NK-92 treated with Interleukin-12 subunit alpha and Interleukin-12 subunit beta, amount 100 ng/mL, for 24 hours (cell line): Measurements from ENCODE around the gene INMT.

Source experiments
- DNase-seq: peaks from one replicate; lab custom pipeline; 2025; lab: John Stamatoyannopoulos, UW

Gene INMT

DNA sequence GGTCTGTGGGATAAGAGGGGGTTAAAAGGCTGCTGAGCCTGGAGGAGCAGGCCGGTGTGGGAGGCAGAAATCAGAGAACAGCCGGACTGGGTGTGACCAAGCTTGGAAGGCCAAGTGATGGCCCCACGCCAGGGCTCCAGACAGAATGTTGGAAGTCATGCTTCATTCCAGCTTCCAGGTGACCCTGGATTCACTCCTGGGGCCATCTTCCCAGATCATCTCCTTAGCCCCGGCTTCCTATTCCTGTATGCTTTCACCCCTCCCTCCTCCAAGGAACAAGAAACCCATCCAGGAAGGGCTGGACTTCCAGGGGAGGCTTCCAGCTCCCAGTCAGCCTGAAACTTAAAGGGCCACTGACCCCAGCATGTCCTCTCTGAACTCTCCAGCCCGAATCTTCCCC, 1.0 kb downstream of the INMT start:
- no peak for DNase-seq

DNA sequence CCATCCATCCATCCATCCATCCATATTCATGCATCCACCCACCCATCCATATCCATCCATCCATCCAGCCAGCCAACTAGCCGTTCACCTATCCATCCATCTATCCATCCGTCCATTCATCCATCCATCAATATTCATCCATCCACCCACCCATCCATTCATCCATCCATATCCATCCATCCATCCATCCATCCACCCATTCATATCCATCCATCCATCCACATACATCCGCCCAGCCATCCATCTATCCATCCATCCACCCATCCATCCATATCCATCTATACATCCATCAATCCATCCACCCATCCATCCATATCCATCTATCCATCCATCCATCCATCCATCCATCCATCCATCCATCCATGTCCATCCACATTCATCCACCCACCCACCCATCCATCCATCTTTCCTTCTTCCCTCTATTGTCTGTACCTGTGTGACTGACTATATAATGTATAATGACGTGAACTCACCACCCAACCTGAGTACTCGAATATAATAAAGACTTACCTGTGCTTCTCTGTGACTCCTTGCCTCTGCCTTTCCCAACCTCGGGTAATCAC, 2.5 kb downstream of the INMT start:
- no peak for DNase-seq

DNA sequence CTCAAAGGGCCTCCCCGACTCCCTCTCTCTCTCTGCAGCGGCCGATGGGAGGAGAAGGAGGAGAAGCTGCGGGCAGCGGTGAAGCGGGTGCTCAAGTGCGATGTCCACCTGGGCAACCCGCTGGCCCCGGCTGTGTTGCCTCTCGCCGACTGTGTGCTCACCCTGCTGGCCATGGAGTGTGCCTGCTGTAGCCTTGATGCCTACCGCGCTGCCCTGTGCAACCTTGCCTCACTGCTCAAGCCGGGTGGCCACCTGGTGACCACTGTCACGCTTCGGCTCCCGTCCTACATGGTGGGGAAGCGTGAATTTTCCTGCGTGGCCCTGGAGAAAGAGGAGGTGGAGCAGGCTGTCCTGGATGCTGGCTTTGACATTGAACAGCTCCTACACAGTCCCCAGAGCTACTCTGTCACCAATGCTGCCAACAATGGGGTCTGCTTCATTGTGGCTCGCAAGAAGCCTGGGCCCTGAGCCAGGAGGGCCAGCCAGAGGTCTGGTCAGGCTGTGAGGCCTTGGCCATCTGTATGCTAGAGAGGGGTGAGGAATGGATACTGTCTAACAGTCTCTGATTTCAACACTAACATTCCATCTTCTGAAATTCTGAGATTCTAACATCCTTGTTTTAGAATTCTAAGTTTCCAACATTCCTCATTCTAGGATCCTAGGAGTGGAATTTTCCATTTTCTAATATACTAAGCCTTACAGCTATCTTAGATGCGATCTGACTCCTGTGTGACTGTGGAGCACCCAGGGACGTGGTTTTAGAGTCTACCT, 3.6 kb downstream of the INMT start:
- no peak for DNase-seq

DNA sequence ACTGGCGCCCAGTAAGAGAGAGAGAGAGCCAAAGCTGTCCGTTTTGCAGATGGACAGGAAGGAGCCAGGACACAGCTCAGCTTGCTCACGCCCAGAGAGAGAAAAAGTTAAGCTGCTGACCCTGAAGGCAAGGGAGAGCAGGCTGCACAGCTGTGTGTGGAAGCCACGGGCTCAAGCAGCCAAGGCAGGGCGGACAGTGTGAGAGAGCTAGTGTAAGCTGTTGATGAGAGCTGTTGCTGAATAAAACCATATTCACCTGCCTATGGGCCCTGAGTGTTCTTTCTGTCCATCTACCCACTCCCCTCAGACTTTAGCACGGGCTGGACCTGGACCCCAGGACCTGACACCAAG, 5.4 kb downstream of the INMT start:
- no peak for DNase-seq

DNA sequence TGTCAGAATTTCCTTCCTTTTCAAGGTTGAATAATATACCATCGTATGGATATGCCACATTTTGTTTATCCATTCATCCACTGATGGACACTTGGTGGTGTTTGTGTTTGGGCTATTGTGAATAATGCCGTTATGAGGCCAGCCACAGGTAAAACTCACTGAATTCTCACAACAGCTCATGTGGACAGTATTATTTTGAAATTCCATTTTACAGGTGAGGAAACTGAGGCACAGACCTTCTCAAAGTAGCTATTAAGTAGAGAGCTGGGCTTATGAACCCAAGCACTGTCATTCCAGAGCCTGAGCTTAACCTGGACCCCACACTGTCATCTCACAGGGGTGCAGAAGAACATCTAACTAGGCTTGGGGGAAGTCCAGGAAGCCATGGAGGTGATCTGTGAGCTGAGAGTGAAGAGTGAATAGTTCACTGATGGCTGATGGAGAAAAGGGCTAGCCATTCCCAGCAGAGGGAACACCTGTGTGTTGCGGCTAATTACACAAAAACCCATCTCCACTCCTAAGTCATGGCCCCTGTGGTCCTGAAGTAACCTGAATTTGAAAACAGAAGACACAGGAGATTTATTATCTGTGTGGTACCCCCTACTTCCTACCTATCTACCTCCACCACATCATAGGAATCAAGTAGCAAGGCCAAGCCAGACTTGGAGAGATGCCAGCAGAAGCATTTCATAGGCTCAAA, 8.7 kb downstream of the INMT start:
- DNase-seq: no peak

DNA sequence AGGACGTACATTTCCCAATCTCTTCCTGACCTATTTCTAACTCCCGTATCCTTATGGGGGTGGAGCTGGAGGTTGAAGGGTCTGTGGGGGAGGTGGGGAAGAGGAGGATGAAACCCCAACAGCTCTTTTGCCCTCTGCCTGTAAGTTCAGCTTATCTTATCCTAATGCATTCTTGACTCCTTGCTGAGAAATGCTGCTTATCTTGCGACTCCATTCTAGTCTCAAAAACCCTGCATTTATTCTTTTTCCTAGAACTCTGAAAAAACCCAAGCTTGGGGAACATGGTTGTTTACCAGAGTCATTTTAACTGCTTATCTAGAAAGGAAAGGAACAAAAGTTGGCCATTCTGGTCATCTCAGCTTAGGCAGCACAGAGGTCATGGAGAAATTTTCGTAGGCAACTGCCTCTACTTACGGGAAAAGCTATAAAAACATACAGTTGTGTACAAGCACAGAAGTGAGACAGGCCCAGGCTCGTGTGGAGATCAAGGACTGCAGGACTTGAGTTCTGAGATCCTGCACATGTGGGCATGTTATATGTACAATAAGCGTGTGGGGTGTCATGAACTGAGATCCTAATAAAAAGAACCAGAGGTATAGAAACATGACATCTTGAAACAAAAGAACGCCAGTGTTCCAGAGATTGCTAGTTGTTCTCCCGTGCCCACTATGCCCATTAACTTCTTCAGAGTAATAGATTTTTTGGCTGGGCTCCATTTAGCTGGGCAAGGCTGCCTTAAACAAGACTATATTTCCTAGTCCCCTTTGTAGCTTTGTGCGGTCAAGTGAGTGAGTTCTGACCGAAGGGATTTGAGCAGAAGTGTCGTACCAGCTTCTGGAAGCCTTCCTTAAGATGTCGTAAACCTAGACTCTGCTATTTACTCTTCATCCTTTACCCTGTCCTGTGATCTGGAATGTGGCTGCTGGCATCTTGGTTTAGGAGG, 9.6 kb downstream of the INMT start:
- DNase-seq: no peak

DNA sequence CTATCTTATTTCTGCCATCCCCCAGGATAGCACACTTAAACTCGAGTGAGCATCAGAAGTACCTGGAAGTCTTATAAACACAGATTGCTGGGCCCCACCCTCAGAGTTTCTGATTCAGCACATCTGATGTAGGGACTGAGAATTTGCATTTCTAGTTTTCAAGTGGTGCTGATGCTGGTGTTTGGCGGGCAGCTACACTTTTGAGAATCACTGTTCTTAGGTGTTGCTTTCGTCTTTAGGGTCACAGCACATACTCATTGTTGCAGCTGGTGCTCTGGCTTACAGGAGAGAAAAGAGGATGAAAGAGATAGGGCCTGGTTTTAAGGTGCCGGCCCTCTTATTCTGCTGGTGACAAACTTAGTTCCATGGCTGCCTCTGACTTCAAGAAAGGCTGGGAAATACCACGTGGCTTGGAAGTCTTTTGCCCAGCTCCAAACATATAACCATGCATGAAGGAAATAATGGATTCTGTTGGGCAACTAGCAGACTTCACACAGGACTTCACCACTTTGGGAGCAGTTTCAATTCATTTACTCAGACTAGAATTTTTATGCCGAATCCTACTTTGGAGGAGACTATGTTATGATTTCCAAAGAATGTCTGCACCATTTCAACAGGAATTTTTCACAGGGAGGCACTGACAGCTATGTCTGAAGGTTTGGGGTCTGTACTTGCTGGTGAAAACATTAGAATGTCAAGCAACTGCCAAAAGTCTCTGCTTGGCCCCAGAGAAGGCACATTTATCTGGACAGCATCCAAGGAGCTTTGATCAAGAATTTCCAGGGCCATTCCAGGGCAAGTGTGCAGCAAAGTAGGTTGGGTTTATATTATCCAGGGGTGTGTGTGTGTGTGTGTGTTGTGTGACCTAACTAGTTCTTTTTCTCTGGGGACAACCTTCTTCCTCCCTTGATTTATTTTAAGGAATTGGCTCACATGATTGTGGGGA, 12.4 kb downstream of the INMT start:
- DNase-seq: no peak

DNA sequence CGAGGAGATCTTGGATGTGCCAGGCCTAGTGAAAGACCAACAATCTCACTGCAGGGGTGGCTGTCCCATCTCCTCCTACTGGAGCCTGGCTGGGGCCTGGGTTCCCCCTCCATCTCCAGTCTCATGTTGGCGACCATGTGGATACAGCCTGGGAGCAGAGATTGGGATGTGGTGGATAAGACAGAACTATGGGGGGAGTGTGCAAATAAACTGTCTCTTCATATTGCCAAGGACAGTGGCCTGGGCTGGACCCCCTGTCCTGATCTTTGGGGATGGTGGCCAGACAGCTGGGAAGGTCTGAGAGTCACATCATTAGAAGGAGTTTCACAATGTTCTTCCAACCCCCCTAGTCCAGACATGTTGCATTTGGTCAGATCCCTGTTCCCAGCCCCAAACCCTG, 13.5 kb downstream of the INMT start:
- DNase-seq: no peak

DNA sequence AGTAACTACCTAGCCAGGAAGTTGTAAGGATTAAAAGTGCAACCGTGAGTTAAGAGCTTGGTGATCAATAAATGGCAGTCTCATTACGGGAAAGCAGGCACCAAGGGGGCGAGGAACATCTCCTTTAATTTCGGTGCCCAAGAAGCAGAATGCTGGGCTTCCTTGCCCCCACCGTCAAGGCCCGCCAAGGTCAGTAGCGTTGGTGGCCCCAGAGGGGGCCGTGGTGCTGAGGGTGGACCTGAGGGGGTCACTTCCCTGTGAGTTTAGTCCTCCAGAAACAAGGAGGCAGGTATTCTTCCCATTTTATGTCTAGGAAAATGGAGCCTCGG, 18.9 kb downstream of the INMT start:
- DNase-seq: no peak

DNA sequence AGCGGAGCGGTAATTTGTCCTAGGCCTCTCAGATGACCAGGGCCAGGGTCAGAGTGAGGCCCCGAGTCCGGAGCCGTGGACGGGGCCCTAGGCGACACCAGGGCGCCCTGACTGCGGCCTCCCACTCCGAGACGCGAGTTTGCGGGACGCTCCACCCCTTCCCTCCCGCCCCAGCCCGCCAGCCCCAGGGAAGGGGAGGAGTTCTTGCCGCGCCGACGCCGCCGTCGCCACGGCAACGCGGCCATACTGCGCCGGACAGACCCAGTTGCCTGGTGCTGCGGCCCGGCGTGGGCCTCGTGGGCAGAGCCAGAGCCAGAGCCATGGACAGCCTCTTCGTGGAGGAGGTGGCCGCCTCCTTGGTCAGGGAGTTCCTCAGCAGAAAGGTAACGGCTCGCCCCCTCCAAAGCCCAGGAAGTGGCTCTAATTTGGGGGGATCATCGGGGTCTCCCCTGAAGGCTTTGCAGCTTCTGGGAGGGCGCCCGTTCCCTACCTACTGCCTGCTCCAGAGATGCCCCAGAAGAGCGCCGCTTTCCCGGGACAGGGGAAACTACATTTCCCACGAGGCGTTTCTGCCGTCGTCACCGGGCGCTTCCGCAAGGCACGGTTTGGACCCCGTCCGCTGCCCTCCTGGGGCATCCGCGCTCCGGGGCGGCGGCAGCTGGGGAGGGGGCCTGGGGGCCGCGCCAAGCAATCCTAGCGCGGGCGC, 19.4 kb downstream of the INMT start, which contains the start of gene MINDY4:
Gene MINDY4, plus strand, starts transcription at position 244 of the 706 bp plus-strand sequence. Its CDS starts 77 bp downstream, at position 321.
- DNase-seq: no peak

DNA sequence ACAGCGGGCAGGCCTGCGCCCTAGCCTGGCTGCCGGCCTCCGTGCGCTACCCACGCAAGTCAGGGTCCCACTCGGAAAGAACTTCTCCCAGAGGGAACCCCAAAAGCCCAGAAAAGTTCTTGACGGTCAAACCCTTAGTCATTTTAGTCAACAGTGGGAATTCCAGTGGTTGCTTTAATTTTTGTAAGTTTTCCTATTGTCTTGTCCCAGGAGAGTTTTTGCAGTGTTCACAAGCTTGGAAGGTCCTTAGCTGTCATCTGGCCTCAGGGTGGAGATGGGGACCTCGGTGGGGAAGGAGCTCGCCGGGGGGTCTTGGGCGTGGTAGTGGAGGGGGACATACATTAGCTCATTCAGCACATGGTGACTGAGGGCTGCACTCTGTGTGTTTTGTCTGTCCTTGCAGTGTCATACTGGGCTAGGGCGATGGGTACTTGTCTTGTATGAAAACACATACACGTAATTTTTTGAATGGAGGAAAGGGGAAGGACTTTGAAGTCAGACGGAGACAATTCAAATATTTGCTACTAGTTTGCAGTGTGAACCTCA, 20.0 kb downstream of the INMT start:
- no peak for DNase-seq

DNA sequence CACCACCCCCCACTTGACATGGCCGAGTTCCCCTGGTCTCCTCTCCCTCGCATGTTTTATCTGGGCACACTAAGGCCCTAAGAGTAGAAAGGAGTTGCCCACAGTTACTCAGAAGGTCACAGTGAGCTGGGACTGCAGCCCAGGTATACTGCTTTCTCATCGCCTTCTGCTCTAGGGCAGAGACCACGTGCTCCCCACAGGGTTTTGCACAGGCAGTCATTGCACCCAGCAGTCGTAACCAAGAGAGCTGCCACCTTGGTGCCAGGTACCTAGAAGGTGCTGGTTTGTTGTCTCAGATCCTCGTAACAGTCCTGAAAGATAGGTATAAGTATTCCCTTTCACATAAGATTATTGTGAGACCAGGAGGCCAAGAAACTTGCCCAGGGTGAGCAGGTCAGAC, 21.0 kb downstream of the INMT start:
- no peak for DNase-seq

DNA sequence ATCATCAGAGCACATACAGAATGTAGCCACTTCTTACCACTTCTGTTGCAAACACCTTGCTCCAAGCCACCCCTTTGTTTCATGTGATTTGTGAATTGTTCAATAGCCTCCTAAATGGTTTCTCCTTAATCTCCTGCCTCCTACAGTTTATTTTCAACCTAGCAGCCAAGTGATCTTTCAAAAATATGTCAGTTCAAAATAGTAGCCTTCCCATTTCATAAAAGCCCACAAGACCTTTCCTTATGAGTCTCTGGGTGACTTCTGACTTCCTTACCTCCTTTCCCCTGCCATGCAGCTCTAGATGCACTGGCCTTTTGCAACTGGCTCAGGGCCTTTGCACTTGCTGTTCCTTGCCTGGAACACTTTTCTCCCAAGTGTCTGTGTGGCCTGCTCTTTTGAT, 24.1 kb downstream of the INMT start:
- DNase-seq: no peak

DNA sequence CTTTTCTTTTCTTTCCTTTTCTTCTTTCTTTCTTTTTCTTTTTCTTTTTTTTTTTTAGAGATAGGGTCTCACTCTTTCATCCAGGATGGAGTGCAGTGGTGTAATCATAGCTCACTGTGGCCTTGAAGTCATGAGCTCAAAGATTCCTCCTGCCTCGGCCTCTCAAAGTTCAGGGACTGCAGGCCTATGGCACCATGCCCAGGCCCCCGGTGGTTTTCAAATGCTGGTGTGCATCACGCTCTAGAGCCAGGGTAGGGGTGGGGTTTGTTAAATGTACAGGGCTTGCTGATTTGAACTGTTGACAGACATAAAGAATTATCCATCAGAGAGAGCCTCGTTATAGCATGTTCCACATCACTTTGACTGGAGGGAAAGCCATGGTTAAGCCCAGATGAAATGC, 25.0 kb downstream of the INMT start:
- no peak for DNase-seq

DNA sequence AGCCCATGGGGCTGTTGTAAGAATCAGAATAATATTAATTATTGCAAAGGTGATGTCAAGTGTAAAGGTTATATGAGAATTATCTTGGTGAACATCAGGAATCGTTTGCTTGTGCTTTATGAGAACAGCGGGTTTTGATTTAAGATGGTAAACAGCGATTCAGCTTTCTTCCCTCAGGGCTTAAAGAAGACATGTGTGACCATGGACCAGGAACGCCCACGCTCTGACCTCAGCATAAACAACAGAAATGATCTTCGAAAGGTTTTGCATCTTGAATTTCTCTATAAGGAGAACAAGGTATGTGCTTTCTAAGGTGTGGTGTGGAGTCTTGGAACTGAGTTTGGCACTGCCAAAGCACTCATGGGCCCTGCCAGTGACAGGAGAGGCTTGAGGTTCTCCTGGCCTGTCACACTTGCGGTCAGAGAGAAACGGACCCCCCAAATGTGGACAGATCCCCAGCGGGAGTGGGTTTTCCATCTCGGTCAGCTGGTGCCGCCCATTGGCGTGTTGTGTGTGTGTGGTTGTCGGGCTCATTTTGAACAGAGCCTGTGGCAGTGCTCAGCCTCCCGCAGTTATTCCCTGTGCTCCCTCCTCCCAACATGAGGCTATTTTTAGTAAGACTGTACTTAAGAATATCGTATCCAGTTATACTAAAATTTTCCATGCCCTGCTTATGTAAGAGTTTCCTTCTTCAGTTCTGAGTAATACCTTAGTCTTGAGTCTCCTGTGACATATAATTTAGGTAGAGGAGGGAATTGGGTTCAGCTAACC, 26.5 kb downstream of the INMT start:
- DNase-seq: no peak

DNA sequence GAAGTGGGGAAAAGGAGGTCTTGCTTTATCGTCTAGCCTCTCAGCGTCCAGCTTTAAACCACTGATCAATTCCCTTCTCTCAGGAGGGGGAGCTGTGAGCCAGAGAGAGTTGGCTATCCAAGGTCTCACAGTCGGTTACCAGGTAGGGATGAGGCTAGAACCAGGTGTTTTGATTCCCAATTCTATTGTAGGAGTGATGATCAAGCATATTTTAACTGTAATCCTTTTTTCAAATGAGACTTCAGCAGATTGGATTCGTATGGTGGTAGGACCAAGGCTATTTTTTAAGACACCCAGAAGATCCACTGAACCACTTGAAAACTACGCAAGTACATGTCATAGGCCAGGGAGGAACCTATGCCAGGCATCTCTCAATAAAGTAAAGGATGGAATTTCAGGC, 27.6 kb downstream of the INMT start:
- DNase-seq: no peak

DNA sequence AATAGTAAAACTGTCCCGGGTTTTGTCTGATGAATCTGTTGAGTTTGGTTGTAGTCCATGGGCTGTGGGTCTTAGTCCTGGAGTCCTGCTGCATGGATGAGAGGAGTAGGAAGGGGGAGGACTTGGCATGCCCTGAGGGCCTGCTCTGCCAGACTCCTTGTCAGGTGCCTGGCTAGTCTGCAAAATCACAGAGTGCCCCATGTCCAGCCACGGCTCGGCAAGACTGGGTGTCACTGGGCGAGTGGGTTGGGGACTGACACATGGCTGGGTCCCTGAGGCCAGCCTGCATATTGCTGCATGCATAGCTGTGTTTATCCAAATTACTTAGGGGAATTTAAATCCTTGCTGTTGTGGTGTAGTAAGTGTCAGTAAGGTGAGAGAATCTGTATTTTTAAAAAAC, 29.0 kb downstream of the INMT start:
- no peak for DNase-seq

DNA sequence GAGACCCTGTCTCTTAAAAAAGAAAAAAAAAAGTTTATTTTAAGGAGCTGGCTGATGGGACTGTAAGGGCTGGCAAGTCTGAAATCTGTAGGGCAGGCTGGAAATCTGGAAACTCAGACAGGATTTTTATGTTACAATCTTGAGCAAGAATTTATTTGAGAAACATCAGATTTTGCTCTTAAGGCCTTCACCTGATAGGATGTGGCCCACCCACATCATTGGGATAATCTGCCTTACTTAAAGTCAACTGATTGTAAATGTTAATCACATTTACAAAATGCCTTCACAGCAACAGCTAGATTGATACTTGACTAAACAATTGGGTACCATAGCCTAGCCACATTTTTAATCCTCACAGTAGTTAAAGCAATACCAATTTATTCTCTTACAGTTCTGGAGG, 30.8 kb downstream of the INMT start:
- DNase-seq: no peak

DNA sequence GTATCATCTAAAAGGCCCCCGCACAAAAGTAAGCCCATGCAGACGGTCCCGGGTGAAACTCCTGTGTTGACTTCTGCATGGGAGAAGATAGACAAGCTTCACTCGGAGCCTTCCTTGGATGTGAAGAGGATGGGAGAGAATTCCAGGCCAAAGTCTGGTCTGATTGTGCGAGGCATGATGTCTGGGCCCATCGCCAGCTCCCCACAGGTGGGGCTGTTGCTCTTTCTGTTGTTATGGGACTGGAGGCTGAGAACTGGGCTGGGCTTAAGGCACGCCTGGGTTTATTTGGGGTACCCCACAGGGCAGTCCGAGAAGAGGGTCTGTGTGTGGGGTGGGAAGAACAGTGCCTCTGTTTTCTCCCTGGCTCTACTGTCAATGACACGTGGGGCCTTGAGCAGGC, 33.9 kb downstream of the INMT start:
- DNase-seq: no peak

DNA sequence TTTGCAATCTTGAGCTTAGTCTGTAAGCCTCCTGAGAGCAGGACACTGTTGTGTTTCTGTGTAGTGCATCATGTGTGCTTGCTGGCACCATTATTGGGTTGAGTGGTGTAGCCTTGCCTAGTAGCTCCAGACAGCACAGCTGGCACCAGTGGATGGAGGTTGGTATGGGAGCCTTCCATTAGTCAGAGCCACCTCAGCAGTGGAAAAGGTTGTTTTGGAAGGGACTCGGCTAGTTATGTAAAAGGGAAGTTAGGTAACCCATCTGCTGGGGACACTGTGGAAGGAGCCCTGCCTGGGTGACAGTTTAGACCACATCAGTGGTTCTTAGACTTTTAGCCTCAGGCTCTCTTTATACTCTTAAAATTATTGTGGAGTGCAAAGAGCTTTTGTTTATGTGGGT, 35.6 kb downstream of the INMT start:
- no peak for DNase-seq
